Natural killer cell (primary cell): ENCODE results near the gene LAMA1. TPM values are rescaled to one million over a fixed set of nuclear protein-coding genes. Genes with fewer than 3 reads are reported as not detected.

ENCODE experiments used
- ATAC-seq, 3 donors: fragments of 150-1000 bp in 2 of 3; fragments of 200-7000 bp in 1 of 3; cut with Tn5 transposase; 1 replicate in 1 of 3; 2 replicates in 2 of 3; pipeline ENCODE4 v1.10.0; 2021; ENCODE audit warnings: mild to moderate bottlenecking in 2 of 3, moderate library complexity in 2 of 3
- DNase-seq, 2 donors: peaks; one replicate each; pipeline versions ENCODE4 v3.0.0 to v3.0.0-alpha.2; 2013 to 2021; ENCODE audit warnings: mixed read lengths in 1 of 2
- H3K27ac ChIP-seq: one replicate; pipeline ENCODE4 v1.5.1; 2013; ENCODE audit warnings: mild to moderate bottlenecking, low read length
- H3K27me3 ChIP-seq: one replicate; pipeline ENCODE4 v1.6.1; 2013; ENCODE audit warnings: low read length; ENCODE audit not compliant: control insufficient read depth, insufficient read depth
- H3K36me3 ChIP-seq: one replicate; pipeline ENCODE4 v1.6.1; 2013; ENCODE audit warnings: low read length; ENCODE audit not compliant: control insufficient read depth, insufficient read depth
- H3K4me1 ChIP-seq: one replicate; pipeline ENCODE4 v1.6.1; 2013; ENCODE audit warnings: low read length; ENCODE audit not compliant: control insufficient read depth, insufficient read depth
- H3K4me3 ChIP-seq: one replicate; pipeline ENCODE4 v1.5.1; 2013; ENCODE audit warnings: low read length
- H3K9me3 ChIP-seq: one replicate; pipeline ENCODE4 v1.6.1; 2013; ENCODE audit warnings: low read length; ENCODE audit not compliant: control insufficient read depth, insufficient read depth
- H3K27ac Mint-ChIP-seq, 2 donors: one replicate each; pipeline ENCODE4 v1.8.0; 2022; ENCODE audit warnings: mild to moderate bottlenecking in 2 of 2, mixed read lengths in 2 of 2, moderate library complexity in 1 of 2
- H3K27me3 Mint-ChIP-seq, 2 donors: one replicate each; pipeline ENCODE4 v1.8.0; 2022; ENCODE audit warnings: low read depth in 2 of 2, mixed read lengths in 2 of 2
- H3K36me3 Mint-ChIP-seq: one replicate; pipeline ENCODE4 v1.8.0; 2022; ENCODE audit warnings: mixed read lengths
- H3K4me1 Mint-ChIP-seq, 2 donors: one replicate each; pipeline ENCODE4 v1.8.0; 2022; ENCODE audit warnings: mixed read lengths in 2 of 2
- H3K4me3 Mint-ChIP-seq: one replicate; pipeline ENCODE4 v1.8.0; 2022; ENCODE audit warnings: mild to moderate bottlenecking, moderate library complexity, mixed read lengths
- H3K9me3 Mint-ChIP-seq, 2 donors: one replicate each; pipeline ENCODE4 v1.8.0; 2022; ENCODE audit warnings: mixed read lengths in 2 of 2
- WGBS: methylation state at CpG from one replicate; pipeline ENCODE4 v1.1.7; 2013; ENCODE audit warnings: missing lambda C conversion rate; ENCODE audit not compliant: insufficient coverage; 5-methylcytosine and 5-hydroxymethylcytosine counted together
- intact Hi-C: fragments of 100-400 bp; cut with micrococcal nuclease; formaldehyde crosslinking; loops from one replicate; pipeline ENCODE4 v1.14.2; 2022
- total RNA-seq, 4 donors: library from RNA; stranded (reverse); fragments of 120-200 nt in 1 of 4; gene quantifications; one replicate each; pipeline versions ENCODE4 v1.2.3 to v1.2.4, GENCODE V29; 2013 to 2022
- TF ChIP-seq, protein P1 (sequence below): fragments of 200-600 bp; IDR thresholded peaks from one replicate; pipeline ENCODE4 v1.8.0; 2022; ENCODE audit warnings: antibody characterized with exemption

The LAMA1 gene
- total RNA-seq, 3 donors from 2014 or later (not counting 1 experiment from before 2014, with no cell fraction given), result not detected

DNA sequence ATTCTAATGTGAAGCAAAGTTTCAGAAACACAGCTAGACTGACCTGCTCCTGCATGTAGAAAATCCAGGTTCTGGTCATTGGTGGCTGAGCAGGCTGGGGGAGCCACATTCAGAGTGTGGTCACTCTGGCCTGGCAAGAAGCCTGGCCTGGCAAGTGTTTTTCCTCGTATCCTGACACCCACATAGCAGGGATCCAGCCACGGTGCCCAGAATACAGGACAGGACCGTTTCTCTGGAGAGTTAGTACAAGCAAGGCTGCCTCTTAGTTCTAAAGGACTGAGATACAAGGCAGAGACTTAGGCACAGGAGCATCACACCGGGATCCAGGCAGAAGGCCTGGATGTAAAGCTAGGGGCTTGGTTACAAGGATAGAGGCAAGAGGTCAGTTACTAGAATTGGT lies 4.8 kb upstream of the LAMA1 start:
- H3K9me3 Mint-ChIP-seq, result peaks cover 2 to 4% of the 10 kb centered on the region in 2 donors
- Histone ChIP-seq H3K9me3 (no peaks in the 10 kb centered on the region), H3K4me1 (no peaks in the 10 kb centered on the region), H3K36me3 (no peaks in the 10 kb centered on the region), H3K27ac (no peak overlapping the region), H3K27me3 (peaks cover 2% of the 10 kb centered on the region), H3K4me3 (no peak overlapping the region)
- ATAC-seq (no peak), DNase-seq (no peak)
- 73% methylated on average over 4 of the region's 4 CpGs for WGBS
- H3K36me3 Mint-ChIP-seq, result no peaks in the 10 kb centered on the region
- no peak overlapping the region for H3K4me3 Mint-ChIP-seq
- H3K4me1 Mint-ChIP-seq, result no peaks in the 10 kb centered on the region
- intact Hi-C loops, result no loop called here
- H3K27ac Mint-ChIP-seq, result no peak overlapping the region
- TF ChIP-seq, protein P1, sequence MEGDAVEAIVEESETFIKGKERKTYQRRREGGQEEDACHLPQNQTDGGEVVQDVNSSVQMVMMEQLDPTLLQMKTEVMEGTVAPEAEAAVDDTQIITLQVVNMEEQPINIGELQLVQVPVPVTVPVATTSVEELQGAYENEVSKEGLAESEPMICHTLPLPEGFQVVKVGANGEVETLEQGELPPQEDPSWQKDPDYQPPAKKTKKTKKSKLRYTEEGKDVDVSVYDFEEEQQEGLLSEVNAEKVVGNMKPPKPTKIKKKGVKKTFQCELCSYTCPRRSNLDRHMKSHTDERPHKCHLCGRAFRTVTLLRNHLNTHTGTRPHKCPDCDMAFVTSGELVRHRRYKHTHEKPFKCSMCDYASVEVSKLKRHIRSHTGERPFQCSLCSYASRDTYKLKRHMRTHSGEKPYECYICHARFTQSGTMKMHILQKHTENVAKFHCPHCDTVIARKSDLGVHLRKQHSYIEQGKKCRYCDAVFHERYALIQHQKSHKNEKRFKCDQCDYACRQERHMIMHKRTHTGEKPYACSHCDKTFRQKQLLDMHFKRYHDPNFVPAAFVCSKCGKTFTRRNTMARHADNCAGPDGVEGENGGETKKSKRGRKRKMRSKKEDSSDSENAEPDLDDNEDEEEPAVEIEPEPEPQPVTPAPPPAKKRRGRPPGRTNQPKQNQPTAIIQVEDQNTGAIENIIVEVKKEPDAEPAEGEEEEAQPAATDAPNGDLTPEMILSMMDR, result no peak
- peaks cover 0 to 7% of the 10 kb centered on the region in 2 donors for H3K27me3 Mint-ChIP-seq

DNA sequence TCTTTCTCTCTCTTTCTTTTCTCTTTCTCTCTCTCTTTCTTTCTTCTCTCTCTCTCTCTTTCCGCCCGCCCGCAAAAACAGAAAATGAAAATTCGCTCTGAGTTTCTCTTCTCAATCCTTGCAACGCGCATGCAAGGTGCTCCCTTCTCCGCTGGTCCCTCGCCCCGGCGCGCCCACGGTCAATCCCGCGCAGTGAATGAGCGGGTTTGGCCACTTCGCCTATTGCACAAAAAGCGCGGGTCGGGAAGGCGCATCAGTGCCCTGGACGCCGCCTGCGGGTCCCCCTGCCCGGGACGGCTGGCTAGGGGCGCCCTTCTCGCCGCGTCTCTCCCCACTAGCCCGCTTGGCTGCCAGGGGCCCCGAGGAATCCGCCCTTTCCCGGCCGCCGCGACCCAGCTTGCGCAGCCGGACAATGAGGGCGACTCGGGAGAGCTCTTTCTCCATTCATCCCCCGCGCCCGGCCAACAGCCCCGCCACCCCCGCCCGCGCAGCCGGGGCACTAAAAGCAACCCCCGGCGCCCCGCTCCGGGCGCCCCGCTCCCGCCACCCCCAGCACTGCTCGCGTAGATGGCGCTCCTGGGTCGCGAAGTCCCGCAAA lies 706 bp downstream of the LAMA1 start:
- Histone ChIP-seq H3K36me3 (no peaks in the 10 kb centered on the region), H3K4me1 (no peaks in the 10 kb centered on the region), H3K4me3 (no peak overlapping the region), H3K27me3 (peaks cover 16% of the 10 kb centered on the region), H3K27ac (no peak overlapping the region), H3K9me3 (peaks cover 3% of the 10 kb centered on the region)
- Mint-ChIP-seq H3K27ac (no peak overlapping the region), H3K4me3 (no peak overlapping the region), H3K9me3 (peaks cover 0 to 3% of the 10 kb centered on the region in 2 donors), H3K27me3 (peaks cover 31 to 33% of the 10 kb centered on the region in 2 donors), H3K4me1 (peaks cover 8% of the 10 kb centered on the region in 2 donors), H3K36me3 (peaks cover 7% of the 10 kb centered on the region)
- TF ChIP-seq, protein P1, result no peak
- no peak for ATAC-seq
- 4% methylated on average over 61 of the region's 61 CpGs for WGBS
- DNase-seq, result no peak
- intact Hi-C loops, result no loop called here

DNA sequence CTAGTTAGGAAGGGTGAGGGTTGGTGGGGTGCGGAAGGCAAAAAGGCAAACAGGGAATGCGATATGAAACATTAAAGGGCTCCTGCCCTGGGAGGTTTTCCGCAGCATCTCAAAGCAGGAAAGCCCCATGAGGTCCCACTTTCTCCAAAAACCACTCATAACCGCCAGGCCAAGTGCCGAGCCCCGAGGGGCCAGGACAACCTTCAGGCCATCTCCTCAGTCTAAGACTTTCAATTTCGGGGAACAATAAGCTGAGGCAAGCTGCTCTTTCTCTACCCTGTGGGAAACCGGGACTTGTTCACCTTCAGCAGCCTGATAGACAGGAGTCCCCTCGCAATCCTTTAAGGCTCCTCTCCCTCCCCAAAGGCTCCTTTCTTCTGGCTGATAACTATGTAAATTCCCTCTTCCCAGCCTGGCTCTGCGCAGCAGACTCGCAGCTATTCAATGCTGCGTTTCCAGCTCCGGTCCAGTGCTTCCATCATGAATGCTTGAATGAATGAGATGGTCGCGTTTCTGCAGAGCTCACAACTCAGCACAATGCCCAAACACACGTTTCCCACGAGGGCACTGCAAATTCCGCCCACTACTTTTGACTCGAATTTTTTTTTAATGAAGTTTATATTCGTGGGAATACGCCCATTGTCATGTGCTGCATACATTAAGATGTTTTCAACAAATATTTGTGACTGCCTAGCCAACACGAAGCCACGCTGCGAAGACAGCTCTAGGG lies 1.4 kb downstream of the LAMA1 start:
- no peak overlapping the region for H3K4me3 Mint-ChIP-seq
- WGBS, result 13% methylated on average over 24 of the region's 24 CpGs
- intact Hi-C loops, result no loop called here
- Histone ChIP-seq H3K4me1 (no peaks in the 10 kb centered on the region), H3K27me3 (peaks cover 16% of the 10 kb centered on the region), H3K4me3 (no peak overlapping the region), H3K36me3 (no peaks in the 10 kb centered on the region), H3K9me3 (peaks cover 3% of the 10 kb centered on the region), H3K27ac (no peak overlapping the region)
- peaks cover 31 to 33% of the 10 kb centered on the region in 2 donors for H3K27me3 Mint-ChIP-seq
- ATAC-seq (no peak), DNase-seq (no peak)
- TF ChIP-seq, protein P1, result no peak
- no peak overlapping the region for H3K27ac Mint-ChIP-seq
- H3K4me1 Mint-ChIP-seq, result peaks cover 8% of the 10 kb centered on the region in 2 donors
- H3K9me3 Mint-ChIP-seq, result peaks cover 0 to 3% of the 10 kb centered on the region in 2 donors
- peaks cover 7% of the 10 kb centered on the region for H3K36me3 Mint-ChIP-seq
